NCI-H2107 treated with DMSO at 0.1 percent for 48 hours (cell line): ENCODE results near the gene SVIL.
A peak's percentile ranks its signal among the peaks of the same experiment; 100 is the strongest.
"Not testable (repeated sequence)": the region's sequence is repeated elsewhere in the genome, so short reads cannot be mapped to it uniquely, and the experiment has no call there.

Source experiments
- DNase-seq: peaks from one replicate; lab custom pipeline; 2025; ENCODE audit not compliant: unreplicated experiment; lab: John Stamatoyannopoulos, UW

The SVIL gene

DNA sequence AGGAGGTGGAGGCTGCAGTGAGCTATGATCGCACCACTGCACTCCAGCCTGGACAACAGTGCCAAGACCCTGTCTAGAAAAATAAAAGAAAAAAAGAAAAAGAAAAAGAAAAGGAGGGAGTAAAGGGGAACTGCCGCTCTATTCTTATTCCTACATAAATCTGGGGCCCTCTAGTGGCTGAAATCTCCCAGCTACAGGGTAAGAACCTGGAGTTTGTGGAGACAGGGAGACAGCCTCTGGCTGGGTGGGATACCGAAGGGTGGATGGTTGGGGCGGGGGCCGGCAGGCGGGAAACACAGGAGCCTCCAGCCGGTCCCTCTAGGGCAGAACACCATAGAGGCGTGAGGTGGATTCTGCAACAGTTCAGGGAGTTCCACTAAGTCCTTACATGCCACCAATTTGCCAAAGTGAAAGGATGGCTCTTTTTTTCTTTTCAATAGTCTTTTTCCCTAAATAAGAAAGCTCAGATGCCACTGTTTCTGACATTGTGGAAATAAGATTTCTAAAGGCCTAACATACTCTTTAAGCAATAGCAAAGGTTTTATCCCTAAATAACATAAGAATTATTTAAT is 117.3 kb downstream of the SVIL start:
- no peak for DNase-seq

GRCh38 chr10:29516309-29516932 is 118.3 kb downstream of the SVIL start:
- not testable (repeated sequence) for DNase-seq

DNA sequence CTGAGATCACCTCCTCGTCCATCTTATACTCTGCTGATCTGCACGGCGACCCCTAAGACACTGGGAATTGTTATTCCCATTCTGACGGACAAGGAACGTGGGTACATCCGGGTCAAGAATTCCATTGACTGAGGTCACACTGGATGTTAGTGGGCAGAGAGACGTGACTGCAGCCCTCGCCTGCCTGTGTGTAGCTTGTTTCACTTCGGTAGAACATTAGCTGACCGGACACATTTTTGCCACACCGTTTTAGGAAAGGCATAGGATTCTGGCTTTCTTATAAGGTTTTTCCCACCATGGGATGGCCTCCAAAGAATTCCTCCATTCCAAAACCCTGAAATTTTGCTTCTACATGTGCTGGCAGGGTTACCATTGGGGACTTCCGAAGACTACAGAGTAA is 118.9 kb downstream of the SVIL start:
- DNase-seq = not testable (repeated sequence)

GRCh38 chr10:29515104-29515503 is 119.7 kb downstream of the SVIL start:
- not testable (repeated sequence) for DNase-seq

GRCh38 chr10:29514306-29514705 is 120.5 kb downstream of the SVIL start:
- no peak for DNase-seq

- DNase-seq = no peak
These were observed 122.3 kb downstream of the SVIL start for GRCh38 chr10:29512425-29512974.

- DNase-seq = not testable (repeated sequence)
These were observed 123.0 kb downstream of the SVIL start for GRCh38 chr10:29511806-29512205.

GRCh38 chr10:29510483-29511157 is 124.2 kb downstream of the SVIL start:
- not testable (repeated sequence) for DNase-seq

DNA sequence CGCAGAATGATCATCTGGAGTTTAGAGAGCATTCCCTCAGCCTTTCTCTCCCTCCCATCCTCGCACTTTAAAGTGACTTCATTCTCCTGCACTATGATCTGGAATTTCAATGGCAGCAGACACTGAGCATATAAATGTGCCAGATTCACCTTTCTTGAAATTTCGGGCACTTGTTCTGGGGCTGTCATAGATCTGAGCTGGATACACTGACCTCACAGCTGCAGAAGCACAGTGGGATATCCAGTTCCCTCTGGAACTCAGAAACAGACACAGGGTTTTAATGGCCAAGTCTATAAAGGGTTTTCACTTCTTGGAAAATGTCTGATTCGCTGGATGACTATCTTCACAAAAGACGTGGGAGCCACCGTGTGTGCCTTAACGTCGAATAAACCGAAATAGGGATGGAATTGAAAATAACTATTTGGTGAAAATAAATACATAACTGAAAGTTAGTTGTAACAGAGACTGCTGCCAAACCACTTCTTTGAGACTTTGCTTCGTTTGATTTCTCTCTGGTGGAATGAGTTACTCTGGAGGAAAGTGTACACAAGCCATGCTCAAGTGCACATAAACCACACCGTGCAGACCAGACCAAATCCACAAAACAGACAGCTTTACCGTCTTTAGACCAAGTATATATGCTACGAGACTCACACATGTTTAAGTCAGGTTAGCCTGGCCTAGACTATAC is 126.1 kb downstream of the SVIL start:
- no peak for DNase-seq

- not testable (repeated sequence) for DNase-seq
These were observed 127.0 kb downstream of the SVIL start for GRCh38 chr10:29507750-29508149.

DNA sequence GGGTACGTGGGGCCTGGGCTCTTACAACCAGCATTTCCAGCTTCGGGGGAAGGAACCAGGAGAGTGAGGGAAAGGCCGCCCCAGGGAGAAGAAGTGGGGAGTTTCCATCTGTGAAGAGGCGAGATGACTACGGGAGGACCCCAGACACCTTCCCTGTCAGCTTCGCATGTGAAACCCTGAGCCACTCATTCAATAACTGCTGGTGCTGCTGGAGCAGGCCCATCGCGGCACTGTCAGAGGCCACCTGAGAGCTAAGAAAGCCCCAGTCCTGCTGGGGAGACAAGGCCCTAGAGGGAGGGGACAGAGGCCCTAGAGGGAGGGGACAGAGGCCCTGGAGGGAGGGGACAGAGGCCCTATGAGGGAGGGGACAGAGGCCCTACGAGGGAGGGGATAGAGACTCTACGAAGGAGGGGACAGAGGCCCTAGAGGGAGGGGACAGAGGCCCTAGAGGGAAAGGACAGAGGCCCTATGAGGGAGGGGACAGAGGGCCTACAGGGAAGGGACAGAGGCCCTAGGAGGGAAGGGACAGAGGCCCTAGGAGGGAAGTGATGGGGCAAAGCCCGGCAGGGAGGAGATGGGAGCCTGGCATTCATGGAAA is 128.3 kb downstream of the SVIL start:
- DNase-seq = not testable (repeated sequence)

DNA sequence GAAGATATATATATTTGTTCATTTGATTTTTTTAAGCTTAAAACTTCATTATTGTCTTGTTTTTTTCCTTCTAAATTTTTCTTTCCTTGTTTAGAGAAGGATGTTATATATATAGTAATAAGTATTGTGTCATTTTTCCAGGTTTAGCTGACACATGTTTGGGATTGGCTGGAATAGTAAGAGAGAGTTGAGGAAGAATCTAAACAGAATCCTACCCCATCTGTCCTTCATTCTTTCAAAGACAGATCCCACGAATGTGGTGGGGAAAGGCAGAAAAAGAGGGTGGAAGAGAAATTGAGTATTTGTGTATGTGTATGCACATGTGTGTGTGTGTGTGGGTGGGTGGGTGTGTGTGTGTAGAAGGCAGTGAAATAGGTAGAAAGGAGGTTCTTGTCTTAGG is 132.4 kb downstream of the SVIL start:
- DNase-seq = no peak

GRCh38 chr10:29501692-29502091 is 133.1 kb downstream of the SVIL start:
- DNase-seq = no peak

GRCh38 chr10:29499993-29500537 is 134.7 kb downstream of the SVIL start:
- no peak for DNase-seq

DNA sequence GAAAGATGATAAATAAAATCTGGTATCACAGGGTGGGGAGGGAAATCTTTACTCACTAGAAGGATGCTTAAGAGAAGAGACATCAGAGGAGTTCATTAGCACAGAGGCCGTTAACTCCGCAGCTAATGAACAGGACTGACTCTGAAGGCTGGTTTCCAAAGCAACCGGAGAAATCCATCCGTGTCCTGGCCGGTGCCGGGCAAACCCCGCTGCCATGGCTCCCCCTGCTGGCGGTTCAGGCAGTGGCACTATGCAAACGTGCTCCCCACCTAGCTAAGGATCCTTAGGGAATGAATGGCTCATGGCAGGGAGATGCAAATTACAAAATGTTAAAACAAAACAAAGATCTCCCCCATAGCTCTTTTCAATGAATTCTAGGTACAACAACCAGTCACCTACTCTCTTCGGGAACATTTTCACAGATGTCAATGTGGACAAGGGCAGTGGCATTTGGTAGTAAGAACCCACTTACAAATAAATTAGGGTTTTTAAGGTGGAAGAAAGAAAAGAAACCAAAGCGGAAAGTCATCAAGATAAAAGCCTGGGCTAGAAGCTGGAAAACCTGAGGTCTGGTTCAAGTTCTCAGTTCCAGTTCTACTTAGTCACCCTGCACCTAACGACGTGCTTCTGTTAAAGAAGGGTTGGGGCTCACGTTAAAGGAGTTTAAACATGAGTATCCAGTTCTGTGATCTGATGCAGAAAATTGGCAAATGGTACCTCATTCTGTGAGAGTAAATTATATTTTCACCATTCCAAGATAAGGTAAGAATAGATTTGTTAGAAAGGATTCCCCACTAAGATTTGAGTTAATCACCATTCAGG is 138.2 kb downstream of the SVIL start:
- DNase-seq = peak; percentile 25

DNA sequence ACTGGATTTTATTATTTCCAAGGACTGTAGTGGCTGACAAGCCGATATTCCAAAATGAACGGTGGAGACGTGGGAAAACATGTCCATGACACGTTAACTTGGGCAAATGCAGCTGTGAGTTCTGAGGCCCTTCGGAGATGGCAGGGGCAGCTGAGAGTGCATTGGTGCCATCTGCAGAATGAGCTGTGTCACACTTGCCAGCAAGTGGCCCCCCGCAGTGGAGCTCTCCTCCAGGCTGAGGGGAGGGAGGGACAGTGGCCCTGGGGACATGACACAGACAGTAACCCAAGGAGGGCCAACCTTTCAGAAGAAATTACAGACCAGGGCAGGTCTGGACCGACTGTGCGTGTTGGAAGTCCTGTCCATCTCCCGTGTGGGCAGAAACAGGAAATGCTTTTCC is 139.4 kb downstream of the SVIL start:
- no peak for DNase-seq

DNA sequence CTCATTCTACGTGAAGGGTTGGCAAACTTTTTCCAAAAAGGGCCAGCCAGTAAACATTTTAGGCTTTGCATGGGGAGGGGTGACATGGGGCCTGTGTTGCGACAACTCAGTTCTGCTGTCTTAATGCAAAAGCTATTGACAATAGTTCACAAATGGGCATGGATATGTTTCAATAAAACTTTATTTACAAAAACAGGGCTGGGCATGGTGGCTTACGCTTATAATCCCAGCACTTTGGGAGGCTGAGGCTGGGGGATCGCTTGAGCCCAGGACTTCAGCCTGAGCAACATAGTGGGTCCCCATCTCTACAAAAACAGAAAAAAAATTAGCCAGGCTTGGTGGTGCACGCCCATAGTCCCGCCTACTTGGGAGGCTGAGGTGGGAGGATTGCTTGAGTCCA is 141.1 kb downstream of the SVIL start:
- no peak for DNase-seq

GRCh38 chr10:29492774-29493173 is 142.0 kb downstream of the SVIL start:
- DNase-seq = no peak

GRCh38 chr10:29491918-29492317 is 142.9 kb downstream of the SVIL start:
- DNase-seq = no peak

DNA sequence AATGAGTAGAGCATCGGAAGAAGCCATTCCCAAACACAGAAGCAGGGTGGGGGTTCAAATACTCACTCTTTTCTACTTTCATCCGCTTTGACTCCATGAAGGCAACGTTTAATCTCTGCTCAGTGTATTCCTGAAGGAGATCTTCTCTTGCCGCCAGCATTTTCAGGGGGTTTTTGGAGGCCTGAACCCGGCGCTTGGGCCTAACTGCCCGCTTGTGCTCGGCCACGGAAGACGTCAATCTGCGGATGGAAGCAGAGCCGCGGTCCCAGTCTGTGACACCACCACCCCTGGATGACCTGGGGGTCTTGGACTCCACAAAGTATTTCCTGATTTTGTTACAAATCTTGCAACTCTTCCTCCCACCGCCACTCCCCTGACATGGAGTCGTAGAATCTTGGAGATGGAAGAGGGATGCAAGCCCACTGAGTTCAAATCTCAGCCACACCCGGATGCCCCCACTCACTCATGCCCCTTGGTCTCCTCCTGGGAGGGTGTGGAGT is 143.9 kb downstream of the SVIL start:
- DNase-seq = not testable (repeated sequence)
